HG02870 (cell line): ENCODE measurements around the gene RAB35.

Experiments used
- ATAC-seq: cut with Tn5 transposase; IDR thresholded peaks from one replicate; pipeline ENCODE4 v1.9.1; 2021; ENCODE audit warnings: mild to moderate bottlenecking, moderate library complexity; ENCODE audit not compliant: unreplicated experiment

Gene RAB35

DNA sequence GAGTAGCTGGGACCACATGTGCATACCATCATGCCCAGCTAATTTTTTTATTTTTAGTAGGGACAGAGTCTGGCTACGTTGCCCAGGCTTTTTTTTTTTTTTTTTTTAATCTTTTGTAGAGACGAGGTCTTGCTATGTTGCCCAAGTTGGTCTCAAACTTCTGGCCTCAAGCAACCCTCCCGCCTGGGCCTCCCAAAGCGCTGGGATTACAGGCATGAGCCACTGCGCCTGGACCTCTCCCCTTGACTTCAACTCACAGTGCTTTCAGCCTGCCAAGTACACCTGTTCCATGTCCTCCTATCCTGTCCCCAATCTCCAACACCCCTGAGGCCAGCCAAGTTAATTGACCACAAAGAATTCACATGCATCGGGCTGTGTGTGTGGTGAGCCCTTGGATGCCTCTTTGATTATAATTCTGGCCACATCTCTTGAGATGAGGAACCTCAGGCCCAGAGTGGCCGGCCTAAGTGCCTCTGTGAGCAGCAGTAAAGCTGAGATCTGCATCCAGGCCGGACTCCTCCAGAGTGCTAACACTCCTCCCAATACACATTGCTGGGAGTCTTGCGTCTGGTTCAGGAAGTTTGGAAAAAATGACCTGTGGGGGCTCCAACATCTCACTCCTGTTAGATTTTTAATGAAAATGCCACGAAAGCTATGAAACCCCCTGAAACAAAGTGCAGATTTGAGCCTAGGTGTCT is 6.8 kb downstream of the RAB35 start:
- ATAC-seq, result no peak

DNA sequence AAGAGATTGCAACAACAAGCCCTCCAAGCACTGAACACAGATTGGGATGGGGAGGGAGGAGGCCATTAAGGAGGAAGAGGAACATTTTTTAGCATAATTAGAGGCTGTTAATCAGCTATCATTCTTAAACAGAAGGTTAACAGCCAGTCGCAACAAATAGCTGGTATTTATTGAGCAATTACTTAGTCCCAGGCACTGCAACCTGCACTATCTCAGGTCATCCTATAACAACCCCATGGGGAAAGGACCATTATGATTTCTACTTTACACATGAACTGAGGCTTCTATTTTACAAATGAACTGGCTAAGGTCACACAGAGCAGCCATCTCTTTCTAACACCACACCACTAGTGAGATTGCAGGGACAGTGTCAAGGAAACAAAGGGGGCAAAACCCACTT is 10.4 kb downstream of the RAB35 start:
- no peak for ATAC-seq

DNA sequence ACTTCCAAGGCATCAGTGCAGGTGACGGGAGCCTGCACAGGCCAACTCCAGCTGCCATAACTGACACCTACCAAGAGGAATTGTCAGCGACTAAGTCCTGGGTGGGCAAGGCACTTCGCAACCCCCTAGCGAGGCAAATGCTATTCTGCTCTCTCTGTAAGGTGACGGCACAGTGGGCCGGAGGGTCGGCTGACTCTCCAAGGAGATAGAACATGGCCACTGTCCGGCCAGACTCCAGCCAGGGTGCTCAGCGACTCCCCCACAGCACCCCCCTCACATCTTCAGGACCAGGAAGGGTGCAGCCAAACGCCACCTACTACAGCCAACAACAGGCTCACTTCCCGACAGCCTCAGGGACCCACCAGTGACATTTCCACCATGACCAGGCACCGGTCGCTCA is 13.2 kb downstream of the RAB35 start:
- ATAC-seq, result no peak

DNA sequence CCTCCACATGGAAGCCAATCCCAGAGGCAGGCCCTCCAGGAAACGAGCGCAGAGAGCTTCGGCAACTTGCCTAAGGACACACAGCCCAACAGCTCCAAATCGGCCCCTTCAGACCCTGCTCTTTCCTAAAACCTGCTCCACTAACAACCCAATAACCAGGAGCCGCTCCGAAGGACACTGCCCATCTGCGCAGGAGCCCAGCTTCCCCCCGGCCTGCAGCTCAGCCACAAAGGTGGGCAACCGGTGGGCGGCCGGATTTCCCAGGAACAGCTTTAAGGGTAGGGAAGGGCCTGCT is 13.6 kb downstream of the RAB35 start:
- ATAC-seq, result no peak

DNA sequence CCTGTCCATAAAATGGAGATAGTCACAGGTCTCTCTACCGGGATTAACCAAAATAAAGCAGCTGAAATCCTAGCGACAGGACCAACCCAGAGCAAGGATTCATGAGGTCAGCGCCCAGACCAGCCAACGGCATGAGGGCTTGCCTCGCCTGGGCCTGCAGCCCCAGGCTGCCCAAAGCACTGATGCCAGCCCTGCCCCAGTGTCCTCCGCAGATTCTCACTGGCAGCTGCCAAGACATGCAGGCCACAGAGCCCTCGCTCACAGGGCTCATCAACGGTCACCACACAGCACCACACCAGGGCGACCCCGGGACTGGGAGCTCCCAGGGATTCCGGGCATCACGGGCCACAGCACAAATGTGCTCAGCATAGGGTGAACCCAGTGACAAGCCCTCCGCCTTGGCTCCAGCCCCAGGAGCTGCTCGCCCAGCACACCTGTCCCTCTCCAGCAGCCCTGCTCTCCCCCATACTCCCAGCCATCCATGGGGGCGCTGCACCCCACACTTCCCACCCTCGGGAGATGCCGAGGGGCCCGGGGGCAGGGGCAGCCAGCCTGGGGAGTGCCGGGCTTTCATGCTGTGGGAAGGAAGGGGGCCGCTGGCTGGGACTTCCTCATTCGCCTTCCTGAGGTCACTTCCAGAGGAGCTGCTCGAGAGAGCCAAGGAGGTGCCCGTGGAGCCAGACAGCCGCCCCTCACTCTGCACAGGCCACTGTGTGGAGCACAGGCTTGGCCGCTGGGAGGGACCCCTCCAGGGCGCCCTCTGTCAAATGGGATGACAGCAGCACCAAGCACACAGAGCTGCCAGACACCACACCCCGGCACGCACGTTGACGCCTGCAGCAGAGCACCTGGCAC is 14.1 kb downstream of the RAB35 start:
- ATAC-seq, result no peak

DNA sequence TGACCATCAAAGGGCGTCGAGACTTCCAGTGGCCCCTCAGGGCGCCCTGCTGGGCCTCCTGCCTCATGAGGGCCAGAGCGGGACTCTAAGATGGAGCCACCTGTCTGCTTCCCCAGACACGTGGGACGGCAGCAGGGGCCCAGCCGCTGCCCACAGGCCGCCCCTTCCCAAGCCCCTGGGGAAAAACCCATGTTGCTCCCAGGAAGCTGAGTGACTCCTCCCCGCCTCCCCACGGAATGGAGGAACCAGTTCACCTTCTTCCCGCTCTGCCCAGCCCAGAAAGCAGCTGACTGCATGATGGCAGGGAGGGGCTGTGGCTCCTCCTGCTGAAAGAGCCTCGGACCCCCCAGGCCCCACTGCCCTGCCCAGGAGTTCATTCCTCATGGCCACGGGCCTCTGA is 14.9 kb downstream of the RAB35 start:
- no peak for ATAC-seq

DNA sequence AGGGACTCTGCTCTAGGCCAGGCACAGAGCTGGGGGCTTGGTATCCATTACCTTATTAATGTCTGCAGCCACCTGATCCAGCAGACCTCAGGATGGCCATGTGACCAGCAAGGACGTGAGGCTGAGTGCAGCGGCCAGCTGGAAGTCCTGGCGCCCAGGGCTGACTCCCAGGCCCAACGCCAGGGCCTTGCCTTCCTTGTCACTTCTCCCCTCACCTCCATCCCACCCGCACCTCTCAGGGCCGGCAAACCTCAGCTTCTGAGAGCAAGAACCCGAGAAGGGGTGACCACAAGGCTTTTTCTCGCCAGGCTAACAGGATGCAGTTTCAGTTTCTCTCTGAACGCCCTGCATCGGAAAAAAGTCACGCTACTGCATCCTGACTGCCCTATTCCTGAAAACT is 15.4 kb downstream of the RAB35 start:
- no peak for ATAC-seq

DNA sequence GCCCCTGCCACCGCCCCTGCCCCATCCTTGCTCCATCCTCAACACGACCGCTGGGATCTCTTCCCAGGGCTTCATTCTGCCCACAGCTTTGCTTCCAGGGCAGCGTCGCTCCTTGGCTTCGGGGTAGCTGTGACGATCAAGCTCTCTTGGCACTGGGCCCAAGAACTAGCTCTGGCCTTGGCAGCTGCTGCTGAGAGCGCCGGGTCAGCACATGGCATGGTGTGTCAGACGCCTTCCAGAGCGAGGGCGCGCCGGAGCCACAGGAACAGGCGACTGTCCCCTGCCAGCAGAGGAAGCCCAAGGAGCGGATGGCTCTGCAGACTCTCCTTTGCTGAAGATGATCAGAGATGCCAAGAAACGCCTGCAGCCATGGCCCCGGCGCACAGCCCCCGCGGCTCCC is 15.9 kb downstream of the RAB35 start:
- no peak for ATAC-seq

DNA sequence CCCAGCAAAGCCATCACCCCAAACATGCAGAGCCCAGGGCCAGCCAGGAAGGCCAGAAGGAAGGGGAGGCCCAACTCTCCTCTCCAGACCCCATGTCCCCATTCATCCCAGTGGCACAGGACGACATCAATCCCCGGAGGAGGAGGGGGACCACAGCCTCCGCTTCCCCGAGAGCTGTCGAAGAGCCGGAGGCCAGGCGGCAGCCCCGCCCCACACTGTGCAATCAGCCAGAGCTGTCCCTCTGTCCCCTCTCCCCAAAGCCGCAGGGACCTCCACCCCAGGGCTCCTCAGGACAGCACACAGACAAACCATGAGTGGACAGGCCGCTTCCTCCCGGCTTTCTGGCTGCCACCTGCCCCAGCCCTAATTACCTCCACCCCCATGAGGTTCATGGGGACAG is 16.8 kb downstream of the RAB35 start:
- no peak for ATAC-seq

DNA sequence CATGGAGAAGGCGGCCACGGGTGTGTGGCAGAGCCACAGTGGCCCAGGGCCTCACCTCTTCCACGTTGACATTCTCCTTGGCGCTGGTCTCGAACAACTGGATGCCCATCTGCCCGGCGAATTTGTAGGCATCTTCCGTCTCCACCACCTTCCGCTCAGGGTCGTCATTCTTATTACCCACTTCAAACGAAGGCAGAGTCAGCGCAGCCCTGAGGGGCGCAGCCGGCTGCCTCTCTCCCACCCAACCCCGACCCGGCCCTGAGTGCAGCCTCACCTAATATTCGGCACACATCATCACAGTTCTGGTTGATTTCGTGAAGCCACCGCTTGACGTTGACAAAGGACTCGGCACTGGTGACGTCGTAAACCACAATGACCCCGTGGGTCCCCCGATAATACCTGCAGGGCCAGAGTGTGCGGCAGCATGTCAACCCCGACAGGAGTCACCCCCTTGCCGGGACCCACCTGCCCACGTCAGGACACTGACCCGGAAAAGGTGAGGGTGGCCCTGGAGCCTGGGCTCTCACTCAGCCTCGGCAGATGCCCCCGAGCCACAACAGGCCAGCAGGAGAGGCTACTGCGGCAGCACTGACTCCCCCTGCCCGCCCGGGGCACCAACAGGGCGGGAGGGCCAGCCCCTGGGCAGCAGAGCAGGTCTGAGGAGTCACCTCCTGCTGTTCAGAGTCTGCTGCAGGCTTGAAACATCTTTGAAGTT is 17.6 kb downstream of the RAB35 start:
- no peak for ATAC-seq

DNA sequence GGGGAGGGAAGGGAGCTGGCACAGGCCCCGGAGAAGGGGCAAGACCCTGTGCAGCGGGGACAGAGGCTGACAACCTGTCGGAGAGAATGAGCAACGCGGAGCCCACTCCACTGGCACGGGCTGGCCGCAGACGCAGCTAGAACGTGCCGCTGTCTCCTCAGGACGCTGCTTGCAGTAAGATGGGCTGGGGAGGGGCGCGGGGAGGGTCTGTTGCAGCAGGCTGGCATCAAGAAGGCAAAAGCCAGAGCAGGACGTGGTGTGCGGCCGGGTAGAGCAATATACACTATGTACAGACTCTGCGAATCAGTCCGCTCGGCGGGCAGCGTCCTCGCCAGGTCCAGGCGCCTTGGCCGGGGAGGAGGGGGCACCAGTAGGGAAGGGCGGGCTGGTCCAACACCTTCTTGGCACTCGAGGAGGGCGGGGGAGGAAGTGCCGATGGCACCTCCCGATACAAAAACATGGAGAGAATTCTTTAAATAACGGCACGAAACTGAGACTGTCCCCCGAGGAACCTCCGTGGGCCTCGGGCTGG is 19.8 kb downstream of the RAB35 start:
- no peak for ATAC-seq

DNA sequence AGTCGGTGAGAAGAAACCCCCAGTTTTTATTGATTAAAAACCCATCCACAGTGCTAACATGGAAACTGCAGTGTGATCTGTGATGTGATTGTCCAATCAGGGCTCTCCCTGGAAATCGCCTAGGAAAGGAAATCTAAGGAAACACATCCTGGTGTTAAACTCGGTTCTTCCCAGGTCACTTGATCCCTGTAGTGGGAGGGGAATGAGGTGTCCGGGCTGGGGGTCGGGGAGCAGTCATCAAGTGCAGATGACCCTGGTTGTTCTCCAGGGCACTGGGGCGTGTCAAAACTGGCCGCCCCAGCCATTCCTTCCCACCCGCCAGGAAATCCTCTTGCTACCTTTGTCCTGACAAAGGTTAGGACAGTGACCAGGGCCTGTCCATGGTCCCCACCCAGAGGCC is 20.8 kb downstream of the RAB35 start:
- ATAC-seq, result no peak

DNA sequence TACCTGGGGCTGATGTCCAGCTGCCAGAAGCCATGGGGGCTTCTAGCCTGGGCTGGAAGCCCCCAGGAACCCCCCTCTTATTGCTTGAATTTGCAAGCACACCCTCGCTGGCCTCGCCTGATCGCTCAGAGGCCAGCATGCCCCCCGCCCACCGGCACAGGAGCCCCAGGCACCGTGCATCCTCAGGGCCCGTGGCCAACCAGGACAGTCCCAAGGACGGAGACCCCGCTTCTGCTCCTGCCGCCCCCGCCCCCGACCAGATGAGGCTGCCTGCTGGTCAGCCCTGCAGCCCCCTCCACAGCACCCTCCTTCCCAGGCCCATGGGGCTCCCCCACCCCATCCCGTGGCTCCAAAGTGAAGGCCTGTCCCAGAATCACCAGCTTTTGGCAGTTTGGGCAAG is 21.2 kb downstream of the RAB35 start:
- ATAC-seq, result no peak

DNA sequence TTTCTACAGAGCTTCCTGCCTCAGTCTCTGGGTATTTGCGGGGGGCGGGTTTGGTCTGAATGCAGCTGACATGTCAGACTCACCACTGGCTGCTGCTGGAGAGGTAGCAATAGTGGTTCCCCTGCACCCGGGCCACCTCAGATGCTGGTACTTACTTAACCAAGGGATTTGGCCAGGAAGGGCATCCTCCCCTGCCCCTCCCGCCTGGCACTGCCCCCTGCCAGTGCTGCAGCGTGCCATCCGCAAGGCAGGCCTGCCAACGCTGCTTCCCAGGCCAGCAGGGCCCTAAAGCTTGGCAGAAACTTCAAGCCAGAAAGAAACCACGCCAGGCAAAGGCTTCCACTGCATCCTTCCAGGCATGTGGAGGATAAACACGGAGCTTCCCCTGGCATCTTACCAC is 22.1 kb downstream of the RAB35 start:
- no peak for ATAC-seq

DNA sequence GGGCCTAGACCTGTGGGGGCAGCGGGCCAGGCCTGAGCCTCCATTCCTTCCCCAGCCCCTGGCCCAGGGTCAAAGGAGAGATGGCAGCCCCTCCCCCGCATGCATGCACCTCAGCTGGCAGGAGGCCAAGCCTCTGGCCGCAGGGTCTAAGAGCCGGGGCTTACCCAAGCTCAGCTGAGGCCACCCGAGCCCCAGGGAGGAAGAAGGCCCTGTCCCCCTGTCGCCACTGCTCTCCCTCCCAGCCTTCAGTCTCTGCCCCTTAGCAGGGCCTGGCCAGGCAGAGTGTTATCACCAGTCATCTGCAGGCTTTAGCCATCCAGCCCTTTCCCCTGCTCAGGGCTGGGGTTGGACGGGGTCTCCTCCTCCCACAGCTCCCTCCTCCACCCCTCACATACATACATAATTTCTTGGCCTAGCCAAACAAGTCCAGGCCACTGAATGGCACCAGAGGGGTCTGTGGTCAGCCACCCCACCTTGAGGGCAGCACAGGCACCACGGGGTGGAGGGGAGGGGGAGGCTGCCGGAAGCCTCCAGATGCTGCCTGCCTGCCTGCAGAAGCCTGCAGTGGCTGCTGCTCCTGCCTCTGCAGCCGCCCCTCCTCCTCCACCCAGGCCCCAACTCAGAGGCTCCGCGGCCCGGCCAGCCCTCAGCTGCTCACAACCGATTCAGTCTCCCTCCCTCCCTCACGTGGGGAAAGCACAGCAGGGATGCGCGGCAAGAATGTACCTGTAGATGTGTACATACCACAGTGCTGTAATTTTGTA is 22.8 kb downstream of the RAB35 start:
- ATAC-seq, result no peak

DNA sequence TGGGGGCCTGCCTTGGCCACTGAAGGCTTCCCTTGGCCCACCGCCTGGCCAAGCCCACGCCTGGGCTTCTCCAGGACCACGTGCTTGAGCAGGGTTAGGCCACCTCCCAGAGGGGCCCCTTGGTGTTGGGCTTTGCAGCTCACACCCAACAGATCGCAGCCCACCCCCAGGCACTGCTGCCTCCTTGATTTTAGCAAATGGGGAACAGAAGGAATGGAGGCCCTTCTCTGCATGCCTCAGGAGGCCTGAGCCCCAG is 23.3 kb downstream of the RAB35 start:
- no peak for ATAC-seq

DNA sequence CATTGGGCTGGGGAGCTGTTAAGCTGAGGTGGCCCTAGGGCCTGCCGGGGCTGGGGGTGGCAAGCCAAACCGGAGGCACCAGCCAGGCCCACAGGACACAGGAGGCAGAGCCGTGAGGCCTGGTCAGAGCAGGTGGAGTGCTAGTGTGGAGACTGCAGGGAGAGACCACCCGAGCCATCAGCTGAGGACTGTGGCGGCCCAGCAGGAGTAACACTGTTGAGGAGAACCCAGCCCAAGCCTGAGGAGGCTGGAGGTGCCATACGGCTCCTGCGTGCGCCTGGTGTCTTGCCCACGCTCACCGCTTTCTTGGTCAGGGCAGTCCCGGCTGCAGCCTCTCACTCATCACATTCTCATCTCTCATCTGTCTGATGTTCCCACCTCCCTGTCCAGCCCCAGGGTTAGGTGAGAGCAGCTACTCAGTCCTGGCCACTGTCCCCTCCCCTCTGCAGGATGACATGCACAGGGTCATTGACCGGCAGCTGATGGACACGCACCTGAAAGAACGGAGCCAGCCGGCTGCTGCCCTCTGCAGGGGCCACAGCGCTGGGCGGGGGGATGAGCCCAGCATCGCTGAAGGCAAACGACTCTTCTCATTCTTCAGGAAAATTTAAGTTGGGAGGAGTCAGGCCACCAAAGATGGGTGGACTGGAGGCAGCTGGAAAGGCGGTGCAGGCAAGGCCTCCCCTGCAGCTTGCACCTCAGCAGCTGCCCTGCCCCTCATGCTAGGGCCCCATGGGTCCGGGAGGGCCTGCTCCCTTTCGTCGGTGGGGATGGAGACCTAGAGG is 23.8 kb downstream of the RAB35 start:
- ATAC-seq, result no peak

DNA sequence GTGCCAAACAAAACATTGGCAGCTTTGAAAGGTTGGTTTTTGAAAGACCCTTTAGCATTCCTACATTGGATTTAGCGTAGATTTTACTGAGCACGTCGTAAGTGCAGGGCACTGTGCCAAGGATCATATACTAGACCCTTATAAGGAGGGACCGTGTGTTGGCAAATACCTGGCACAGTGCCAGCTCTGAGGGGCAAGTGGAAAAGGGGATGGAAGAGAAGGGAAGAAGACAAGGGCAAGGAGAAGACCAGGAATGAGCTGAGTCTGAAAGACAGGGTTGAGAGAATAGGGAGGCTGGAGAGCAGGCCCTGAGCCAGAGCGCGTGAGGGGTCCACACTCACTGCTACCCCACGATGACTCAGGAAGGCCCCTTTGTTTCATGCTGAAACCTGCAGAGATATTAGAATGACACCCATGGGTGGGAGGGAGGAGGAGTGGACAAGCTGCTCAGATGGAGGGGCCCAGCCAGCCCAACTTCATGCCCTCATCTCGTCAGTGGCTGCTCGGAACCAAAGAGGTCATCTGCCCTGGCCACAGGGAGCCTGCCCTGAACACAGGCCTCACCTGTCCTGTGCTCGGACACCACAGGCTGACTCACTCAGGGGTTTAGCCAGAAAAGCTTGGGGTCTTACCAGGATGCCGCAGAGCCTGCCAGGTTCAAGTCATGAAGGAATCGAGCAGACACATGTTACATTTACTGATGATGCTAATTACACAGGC is 25.0 kb downstream of the RAB35 start:
- no peak for ATAC-seq

DNA sequence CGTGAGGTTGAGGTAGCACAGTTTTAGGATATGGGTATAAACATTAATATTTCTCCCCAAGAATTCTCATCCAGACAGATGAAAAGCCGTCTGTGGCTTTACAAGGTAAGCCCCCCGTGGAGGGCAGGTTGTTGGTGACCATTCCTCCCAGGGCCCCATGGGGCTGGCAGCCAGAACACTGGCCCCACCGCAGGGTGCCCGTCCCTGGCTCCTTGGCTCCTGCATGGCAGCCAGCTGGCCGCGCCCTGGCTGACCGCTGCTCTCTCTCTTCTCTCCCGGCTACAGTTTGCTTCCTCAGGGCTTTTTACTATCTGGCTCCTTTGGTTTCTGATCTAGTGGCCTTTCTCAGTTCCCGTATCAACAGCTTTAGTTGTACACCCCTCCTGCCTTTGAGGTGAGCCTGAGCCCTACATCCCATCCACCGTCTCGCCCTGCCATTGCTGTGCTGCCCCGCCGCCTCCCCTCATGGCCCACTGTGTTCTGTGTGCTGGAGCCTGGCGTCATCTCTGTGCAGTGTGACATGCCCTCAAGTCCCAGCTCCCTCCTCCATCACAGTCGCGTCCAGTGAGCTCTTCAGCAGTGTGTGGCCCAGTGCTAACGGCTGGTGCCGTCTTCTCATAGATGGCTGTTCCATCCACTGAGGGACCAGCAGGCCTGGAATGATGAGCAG is 25.8 kb downstream of the RAB35 start:
- ATAC-seq, result no peak
